K562 (cell line): ENCODE data around the gene ABCB9. TPM values are rescaled to one million over a fixed set of nuclear protein-coding genes. Genes with fewer than 3 reads are reported as not detected.

Experiments used
- HDAC1 ChIP-seq, 2 experiments: fragments of 450-650 bp; IDR thresholded peaks; 2 replicates each; pipeline ENCODE4 v1.6.1; 2016 to 2017; ENCODE audit warnings: inconsistent platforms in 1 of 2, mild to moderate bottlenecking in 1 of 2, moderate library complexity in 1 of 2
- HMGN3 ChIP-seq: IDR thresholded peaks from 2 replicates; pipeline ENCODE4 v1.6.1; 2011; ENCODE audit warnings: borderline replicate concordance, low read depth, mild to moderate bottlenecking, mixed read lengths, low read length; ENCODE audit not compliant: insufficient read length; ENCODE audit errors: extremely low read depth
- KDM2B ChIP-seq: fragments of 250-450 bp; sonication (Bioruptor Pico); IDR thresholded peaks from 2 replicates; pipeline ENCODE4 v1.8.0; 2021; ENCODE audit warnings: mild to moderate bottlenecking, moderate library complexity
- MTA3 ChIP-seq: fragments of 450-650 bp; formaldehyde crosslinking; IDR thresholded peaks from 2 replicates; pipeline ENCODE4 v1.6.1; 2017; ENCODE audit warnings: mild to moderate bottlenecking, borderline replicate concordance
- PHF8 ChIP-seq: fragments of 200-600 bp; sonication (generic); IDR thresholded peaks from 2 replicates; pipeline ENCODE4 v1.6.1; 2012; ENCODE audit warnings: mixed run types, mild to moderate bottlenecking, inconsistent platforms, low read length, moderate library complexity, borderline replicate concordance
- POLR2A ChIP-seq: fragments of 450-650 bp; conservative IDR thresholded peaks from 2 replicates; pipeline ENCODE4 v1.6.1; 2016
- SIN3A ChIP-seq, 2 experiments: fragments of 150-350 bp in 1 of 2; IDR thresholded peaks; 2 replicates each; pipeline ENCODE4 v1.6.1; 2011 to 2016; ENCODE audit warnings: borderline replicate concordance in 2 of 2, low read depth in 2 of 2, low read length in 2 of 2, mild to moderate bottlenecking in 2 of 2, moderate library complexity in 2 of 2; ENCODE audit not compliant: control insufficient read depth in 1 of 2
- TFAP4 ChIP-seq: sonication (generic); formaldehyde crosslinking; IDR thresholded peaks from 2 replicates; pipeline ENCODE4 v1.8.0; 2022; ENCODE audit warnings: missing genetic modification reagents, mild to moderate bottlenecking, moderate library complexity, borderline replicate concordance
- THRB ChIP-seq: fragments of 450-650 bp; formaldehyde crosslinking; conservative IDR thresholded peaks from 2 replicates; pipeline ENCODE4 v1.4.0; 2022; ENCODE audit warnings: mild to moderate bottlenecking, missing genetic modification characterization
- VEZF1 ChIP-seq: fragments of 200-800 bp; sonication (Bioruptor generic); IDR thresholded peaks from 2 replicates; pipeline ENCODE4 v1.6.1; 2017; ENCODE audit warnings: missing genetic modification characterization, missing compliant biosample characterization
- XRCC5 ChIP-seq: fragments of 200-400 bp; formaldehyde crosslinking; IDR thresholded peaks from 2 replicates; pipeline ENCODE4 v1.6.1; 2017; ENCODE audit warnings: low read depth, mild to moderate bottlenecking, low read length
- ZBTB9 ChIP-seq: fragments of 450-650 bp; formaldehyde crosslinking; IDR thresholded peaks from 2 replicates; pipeline ENCODE4 v1.4.0; 2020; ENCODE audit warnings: mild to moderate bottlenecking, moderate library complexity
- ZNF263 ChIP-seq: sonication (generic); formaldehyde crosslinking; IDR thresholded peaks from 2 replicates; pipeline ENCODE4 v1.8.0; 2022; ENCODE audit warnings: mild to moderate bottlenecking, missing genetic modification reagents, borderline replicate concordance
- ZNF507 ChIP-seq: conservative IDR thresholded peaks from 2 replicates; pipeline ENCODE4 v1.6.1; 2017; ENCODE audit warnings: missing genetic modification characterization, missing compliant biosample characterization
- ZNF584 ChIP-seq: fragments of 200-800 bp; sonication (Bioruptor generic); IDR thresholded peaks from 2 replicates; pipeline ENCODE4 v1.6.1; 2016; ENCODE audit warnings: low read depth, mild to moderate bottlenecking, missing genetic modification characterization, missing compliant biosample characterization
- polyA plus RNA-seq, 8 experiments: library from polyadenylated mRNA; depleted of rRNA in 4 of 8; stranded (reverse) in 5 of 8; unstranded in 3 of 8; fragments of >200 nt; fragmentation: Nextera tagmentation in 2 of 8; fragmentation: Illumina TruSeq in 1 of 8; extraction: Ambion mirVana in 2 of 8; extraction: Trizol in 1 of 8; gene quantifications; 2 replicates each; pipeline versions ENCODE4 v1.2.1 to v1.2.3, GENCODE V29; 2011 to 2014; ENCODE audit warnings: inconsistent platforms in 1 of 8, missing spikeins in 1 of 8
- total RNA-seq, 7 experiments: library from RNA; depleted of rRNA in 6 of 7; stranded (reverse); fragments of >200 nt in 6 of 7; fragmentation: Illumina TruSeq in 2 of 7; extraction: Trizol in 2 of 7; gene quantifications; 2 replicates each; pipeline versions ENCODE4 v1.2.1 to v1.2.3, GENCODE V29; 2011 to 2021; ENCODE audit warnings: low replicate concordance in 1 of 7
- TF ChIP-seq, protein P1 (sequence below): fragments of 450-650 bp; IDR thresholded peaks from 2 replicates; pipeline ENCODE4 v1.6.1; 2016
- TF ChIP-seq, protein P2 (sequence below): fragments of 250-450 bp; sonication (Bioruptor Pico); IDR thresholded peaks from 2 replicates; pipeline ENCODE4 v1.4.0; 2020; ENCODE audit warnings: mild to moderate bottlenecking

ABCB9 gene
- total and polyA plus RNA-seq, 9 of the 15 experiments (the other 6 are each of a cell fraction or from before 2014, with no cell fraction given): 0.20 to 12.6 (median 6.2) TPM

- TF ChIP-seq, protein P1, sequence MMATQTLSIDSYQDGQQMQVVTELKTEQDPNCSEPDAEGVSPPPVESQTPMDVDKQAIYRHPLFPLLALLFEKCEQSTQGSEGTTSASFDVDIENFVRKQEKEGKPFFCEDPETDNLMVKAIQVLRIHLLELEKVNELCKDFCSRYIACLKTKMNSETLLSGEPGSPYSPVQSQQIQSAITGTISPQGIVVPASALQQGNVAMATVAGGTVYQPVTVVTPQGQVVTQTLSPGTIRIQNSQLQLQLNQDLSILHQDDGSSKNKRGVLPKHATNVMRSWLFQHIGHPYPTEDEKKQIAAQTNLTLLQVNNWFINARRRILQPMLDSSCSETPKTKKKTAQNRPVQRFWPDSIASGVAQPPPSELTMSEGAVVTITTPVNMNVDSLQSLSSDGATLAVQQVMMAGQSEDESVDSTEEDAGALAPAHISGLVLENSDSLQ: peak; percentile 93
- TF ChIP-seq ZNF263 (CRISPR knock-in tag): peak; percentile 99
- TF ChIP-seq ZNF584 (CRISPR knock-in tag): no peak
- 0 out of 2 replicates have a peak, but pooled peaks have one; percentile 17 for TF ChIP-seq XRCC5
- TF ChIP-seq HDAC1 (IDR thresholded peaks at IDR 0.05): 0 out of 4 replicates have a peak, but pooled peaks of 1 of the 2 experiments have one; percentile 28
- peak in 1 of 2 experiments; percentile 25; a peak in 1 of 4 replicates for TF ChIP-seq SIN3A (IDR thresholded peaks at IDR 0.05; ENCODE audit: borderline replicate concordance in 2 of 2, control insufficient read depth in 1 of 2, low read depth in 2 of 2, low read length in 2 of 2)
- peak; percentile 74 for TF ChIP-seq POLR2A
- peak; percentile 63; the same call in 1 of the 2 replicates for TF ChIP-seq PHF8
- no peak for TF ChIP-seq THRB (CRISPR knock-in tag)
- TF ChIP-seq TFAP4 (CRISPR knock-in tag): peak; percentile 69; the same call in 1 of the 2 replicates
- TF ChIP-seq MTA3: peak; percentile 55; the same call in 1 of the 2 replicates
- TF ChIP-seq VEZF1 (CRISPR knock-in tag): peak; percentile 82
- TF ChIP-seq ZBTB9: no peak
- TF ChIP-seq KDM2B: 0 out of 2 replicates have a peak, but pooled peaks have one; percentile 36
- TF ChIP-seq HMGN3: peak; percentile 62
- TF ChIP-seq, protein P2, sequence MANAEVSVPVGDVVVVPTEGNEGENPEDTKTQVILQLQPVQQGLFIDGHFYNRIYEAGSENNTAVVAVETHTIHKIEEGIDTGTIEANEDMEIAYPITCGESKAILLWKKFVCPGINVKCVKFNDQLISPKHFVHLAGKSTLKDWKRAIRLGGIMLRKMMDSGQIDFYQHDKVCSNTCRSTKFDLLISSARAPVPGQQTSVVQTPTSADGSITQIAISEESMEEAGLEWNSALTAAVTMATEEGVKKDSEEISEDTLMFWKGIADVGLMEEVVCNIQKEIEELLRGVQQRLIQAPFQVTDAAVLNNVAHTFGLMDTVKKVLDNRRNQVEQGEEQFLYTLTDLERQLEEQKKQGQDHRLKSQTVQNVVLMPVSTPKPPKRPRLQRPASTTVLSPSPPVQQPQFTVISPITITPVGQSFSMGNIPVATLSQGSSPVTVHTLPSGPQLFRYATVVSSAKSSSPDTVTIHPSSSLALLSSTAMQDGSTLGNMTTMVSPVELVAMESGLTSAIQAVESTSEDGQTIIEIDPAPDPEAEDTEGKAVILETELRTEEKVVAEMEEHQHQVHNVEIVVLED: peak; percentile 34
- no peak for TF ChIP-seq ZNF507
Measured at GRCh38 chr12:122965851-122966742, at the start of gene ABCB9 (continued).
